Measurements from ENCODE around the gene PDZD2. TPM values are rescaled to one million over a fixed set of nuclear protein-coding genes. Genes with fewer than 3 reads are reported as not detected.
A peak's percentile ranks its signal among the peaks of the same experiment; 100 is the strongest.

Gene PDZD2
- total RNA-seq, 1 experiment from 2014 or later, result not detected

GRCh38 chr5:32058997-32059396 is 420.1 kb downstream of the PDZD2 start:
- DNase-seq, result no peak
- Histone ChIP-seq H3K4me3 (no peak overlapping the region), H3F3A (ENCODE audit: insufficient read depth, low read depth) (no peaks in the 10 kb centered on the region), H2AFZ (no peak overlapping the region), H3K9me2 (ENCODE audit: insufficient read depth) (no peaks in the 10 kb centered on the region), H3K4me1 (replicated peaks; ENCODE audit: insufficient read depth) (no peaks in the 10 kb centered on the region), H3K9me3 (ENCODE audit: insufficient read depth, low read depth) (no peaks in the 10 kb centered on the region), H3K27ac (no peak overlapping the region), H3K79me2 (ENCODE audit: low read depth) (no peaks in the 10 kb centered on the region), H3K27me3 (ENCODE audit: insufficient read depth, low read depth) (peaks cover 51% of the 10 kb centered on the region), H3K4me2 (no peak overlapping the region), H3K36me3 (ENCODE audit: low read depth) (no peaks in the 10 kb centered on the region), H4K20me1 (ENCODE audit: insufficient read depth) (no peaks in the 10 kb centered on the region)
- POLR2A ChIA-PET (ENCODE audit: unreplicated experiment), result no interaction called here
- no peak for TF ChIP-seq EZH2 (IDR thresholded peaks at IDR 0.05; ENCODE audit: low read depth)
- no peak for TF ChIP-seq CTCF (conservative IDR thresholded peaks at IDR 0.05)
- CTCF ChIA-PET, result interaction anchor here (0.6 kb wide), 2 partner anchors 75 to 269 kb away, joined by 3 read pairs; no protein-coding TSS in a partner anchor
- no TSS peak for BruUV-seq (replicated peaks)
- intact Hi-C loops (cut with micrococcal nuclease; ENCODE audit: unreplicated experiment), result no loop called here

GRCh38 chr5:32059761-32060530 is 421.0 kb downstream of the PDZD2 start:
- intact Hi-C loops (cut with micrococcal nuclease; ENCODE audit: unreplicated experiment), result no loop called here
- Histone ChIP-seq H3K79me2 (ENCODE audit: low read depth) (no peaks in the 10 kb centered on the region), H2AFZ (no peak overlapping the region), H4K20me1 (ENCODE audit: insufficient read depth) (no peaks in the 10 kb centered on the region), H3K27ac (no peak overlapping the region), H3K4me1 (replicated peaks; ENCODE audit: insufficient read depth) (no peaks in the 10 kb centered on the region), H3K27me3 (ENCODE audit: insufficient read depth, low read depth) (peaks cover 59% of the 10 kb centered on the region), H3K4me3 (no peak overlapping the region), H3F3A (ENCODE audit: insufficient read depth, low read depth) (no peaks in the 10 kb centered on the region), H3K4me2 (no peak overlapping the region), H3K9me3 (ENCODE audit: insufficient read depth, low read depth) (no peaks in the 10 kb centered on the region), H3K36me3 (ENCODE audit: low read depth) (no peaks in the 10 kb centered on the region), H3K9me2 (ENCODE audit: insufficient read depth) (no peaks in the 10 kb centered on the region)
- DNase-seq, result peak in 1 of 2 experiments; percentile 76
- TF ChIP-seq CTCF (conservative IDR thresholded peaks at IDR 0.05) (no peak), EZH2 (IDR thresholded peaks at IDR 0.05; ENCODE audit: low read depth) (no peak)
- POLR2A ChIA-PET (ENCODE audit: unreplicated experiment), result interaction anchor here (0.6 kb wide), 1 partner anchor 502 kb away, joined by 4 read pairs; no protein-coding TSS in a partner anchor
- no TSS peak for BruUV-seq (replicated peaks)
- CTCF ChIA-PET, result interaction anchor here (0.6 kb wide), 1 partner anchor 22 kb away, joined by 3 read pairs; no protein-coding TSS in a partner anchor

GRCh38 chr5:32061236-32061635 is 422.3 kb downstream of the PDZD2 start:
- Histone ChIP-seq H3K4me1 (replicated peaks; ENCODE audit: insufficient read depth) (no peaks in the 10 kb centered on the region), H3F3A (ENCODE audit: insufficient read depth, low read depth) (no peaks in the 10 kb centered on the region), H3K79me2 (ENCODE audit: low read depth) (no peaks in the 10 kb centered on the region), H4K20me1 (ENCODE audit: insufficient read depth) (no peaks in the 10 kb centered on the region), H3K27me3 (ENCODE audit: insufficient read depth, low read depth) (peaks cover 60% of the 10 kb centered on the region), H3K4me2 (no peak overlapping the region), H2AFZ (peak overlapping the region; percentile 46; the same call in 1 of the 2 replicates), H3K9me3 (ENCODE audit: insufficient read depth, low read depth) (no peaks in the 10 kb centered on the region), H3K4me3 (no peak overlapping the region), H3K27ac (no peak overlapping the region), H3K36me3 (ENCODE audit: low read depth) (no peaks in the 10 kb centered on the region), H3K9me2 (ENCODE audit: insufficient read depth) (no peaks in the 10 kb centered on the region)
- intact Hi-C loops (cut with micrococcal nuclease; ENCODE audit: unreplicated experiment), result no loop called here
- POLR2A ChIA-PET (ENCODE audit: unreplicated experiment), result no interaction called here
- DNase-seq, result no peak
- TF ChIP-seq CTCF (conservative IDR thresholded peaks at IDR 0.05) (no peak), EZH2 (IDR thresholded peaks at IDR 0.05; ENCODE audit: low read depth) (no peak)
- BruUV-seq (replicated peaks), result no TSS peak
- CTCF ChIA-PET, result no interaction called here

All from PC-9 (cell line).